ENCODE data around the gene FGF14.

- no peak for TF ChIP-seq CTCF (IDR thresholded peaks at IDR 0.05)
- TF ChIP-seq POLR2A (IDR thresholded peaks at IDR 0.05), result no peak
Measured at GRCh38 chr13:102261316-102261715, 140.5 kb downstream of the FGF14 start.

Measured in Peyer's patch (tissue), 4 donors.